Inferior parietal cortex (tissue), 1 donor: Measurements from ENCODE around the gene PLXNA3.

Experiments
- DNase-seq: peaks from one replicate; pipeline ENCODE4 v3.0.0-alpha.2; 2016; ENCODE audit errors: extremely low spot score

PLXNA3 gene

GRCh38 chrX:154435171-154435733 is 22.8 kb upstream of the PLXNA3 start:
- DNase-seq = no peak

GRCh38 chrX:154436374-154436982 is 21.6 kb upstream of the PLXNA3 start:
- no peak for DNase-seq

- no peak for DNase-seq
These were observed 20.9 kb upstream of the PLXNA3 start, which contains the start of gene GDI1 for GRCh38 chrX:154436983-154437752. Gene GDI1, plus strand, starts transcription at chrX:154437154. Its CDS starts 101 bp downstream, at chrX:154437255.

- DNase-seq = no peak
These were observed 19.8 kb upstream of the PLXNA3 start for GRCh38 chrX:154437971-154438893.

GRCh38 chrX:154439841-154440240 is 18.2 kb upstream of the PLXNA3 start:
- no peak for DNase-seq

- no peak for DNase-seq
These were observed 17.3 kb upstream of the PLXNA3 start for GRCh38 chrX:154440623-154441357.

- no peak for DNase-seq
These were observed 16.5 kb upstream of the PLXNA3 start for GRCh38 chrX:154441564-154441963.

GRCh38 chrX:154441984-154442707 is 15.9 kb upstream of the PLXNA3 start:
- no peak for DNase-seq

- no peak for DNase-seq
These were observed 14.6 kb upstream of the PLXNA3 start for GRCh38 chrX:154443479-154443910.

GRCh38 chrX:154443992-154444754 is 13.9 kb upstream of the PLXNA3 start, which contains the start of gene FAM50A:
Gene FAM50A, plus strand, starts transcription at chrX:154444141. Its CDS starts 95 bp downstream, at chrX:154444236.
- no peak for DNase-seq

GRCh38 chrX:154444755-154445246 is 13.3 kb upstream of the PLXNA3 start:
- DNase-seq = no peak

- no peak for DNase-seq
These were observed 12.3 kb upstream of the PLXNA3 start for GRCh38 chrX:154445776-154446175.

- DNase-seq = no peak
These were observed 11.7 kb upstream of the PLXNA3 start for GRCh38 chrX:154446430-154446829.

GRCh38 chrX:154448484-154448883 is 9.6 kb upstream of the PLXNA3 start:
- no peak for DNase-seq

- no peak for DNase-seq
These were observed 8.5 kb upstream of the PLXNA3 start for GRCh38 chrX:154449618-154450017.

GRCh38 chrX:154450312-154450711 is 7.8 kb upstream of the PLXNA3 start:
- DNase-seq = no peak

- DNase-seq = no peak
These were observed 5.3 kb upstream of the PLXNA3 start for GRCh38 chrX:154452823-154453222.

- DNase-seq = no peak
These were observed 478 bp upstream of the PLXNA3 start for GRCh38 chrX:154457491-154458115.
